Amniotic epithelial cell (primary cell): ENCODE measurements around the gene LIPC.
A peak's percentile ranks its signal among the peaks of the same experiment; 100 is the strongest.

ENCODE experiments used
- DNase-seq: peaks from one replicate; pipeline ENCODE4 v3.0.0-alpha.2; 2010; ENCODE audit warnings: low read depth

The LIPC gene

DNA sequence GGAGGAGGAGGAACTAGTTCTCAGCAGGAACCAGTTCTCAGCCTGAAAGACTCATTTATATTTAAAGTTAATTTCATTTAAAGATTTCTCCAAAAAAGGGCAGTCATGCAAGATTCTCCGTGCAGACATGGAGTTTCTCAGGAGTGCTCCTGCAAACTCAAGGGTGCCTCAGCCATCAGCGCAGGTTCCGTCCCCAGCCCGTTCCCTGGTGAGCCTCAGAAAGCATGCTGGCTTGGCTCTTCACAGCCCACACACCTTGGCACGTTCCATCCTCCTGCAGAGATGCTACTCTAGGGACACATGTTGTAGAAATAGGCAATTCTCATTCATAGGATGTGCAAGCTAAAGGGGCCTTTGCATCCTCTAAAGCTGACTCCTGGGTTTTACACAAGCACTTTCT, 123.0 kb downstream of the LIPC start:
- DNase-seq = no peak

DNA sequence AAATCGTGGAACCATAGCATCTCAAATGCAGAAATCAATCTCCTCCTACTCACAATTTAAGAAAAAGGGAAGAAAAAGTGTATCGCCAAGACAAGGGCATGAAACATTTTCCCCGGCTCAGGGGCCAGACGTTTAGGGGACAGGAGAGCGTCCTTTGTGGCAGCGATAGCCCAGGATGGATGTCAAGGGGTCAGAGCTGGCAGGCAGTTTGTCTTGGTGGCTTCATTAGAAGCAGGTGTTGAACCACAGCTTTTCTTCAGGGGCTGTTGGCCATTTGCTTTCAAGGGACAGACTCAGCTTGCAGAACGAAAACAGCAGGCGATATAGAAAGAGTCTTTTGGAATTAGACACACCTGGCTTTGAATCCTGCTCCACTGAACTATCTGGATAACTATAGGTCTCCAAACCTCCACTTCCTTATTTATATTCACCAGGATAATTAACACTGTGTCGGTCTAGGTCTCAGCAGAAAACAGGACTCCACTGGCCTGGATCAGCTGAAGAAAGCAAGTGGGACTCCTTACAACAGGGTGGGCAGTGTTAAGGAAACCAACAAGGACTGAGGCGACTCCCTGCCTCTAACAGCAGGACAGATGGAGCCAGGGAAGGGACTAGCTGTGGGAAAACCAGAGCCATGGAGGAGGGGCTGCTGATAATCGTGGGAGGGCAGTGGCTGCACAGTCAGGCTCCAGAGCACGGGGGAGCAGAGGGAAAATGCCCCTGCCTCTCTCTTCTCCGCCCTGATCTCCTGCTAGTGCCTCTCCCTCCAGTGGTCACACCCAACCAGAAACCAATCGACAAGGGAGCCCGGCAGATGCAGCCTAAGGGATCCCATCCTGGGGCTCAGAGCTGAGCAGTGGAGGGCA, 123.6 kb downstream of the LIPC start:
- DNase-seq = no peak

DNA sequence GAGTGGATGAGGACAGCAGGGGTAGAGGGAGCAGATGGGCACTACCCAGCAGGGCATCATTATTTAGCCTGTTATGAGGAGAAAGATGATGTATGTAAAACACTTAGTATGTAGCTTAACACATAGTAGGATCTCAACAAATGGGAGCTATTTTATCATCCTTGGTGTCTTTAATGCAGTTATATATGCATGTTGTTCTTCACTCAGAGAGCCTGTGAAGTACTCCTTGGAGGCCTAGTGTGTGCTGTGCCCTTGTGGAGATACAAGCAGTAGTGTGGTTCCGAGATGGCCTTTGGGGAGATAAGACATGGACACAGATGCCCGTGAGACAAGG, 124.2 kb downstream of the LIPC start:
- no peak for DNase-seq

DNA sequence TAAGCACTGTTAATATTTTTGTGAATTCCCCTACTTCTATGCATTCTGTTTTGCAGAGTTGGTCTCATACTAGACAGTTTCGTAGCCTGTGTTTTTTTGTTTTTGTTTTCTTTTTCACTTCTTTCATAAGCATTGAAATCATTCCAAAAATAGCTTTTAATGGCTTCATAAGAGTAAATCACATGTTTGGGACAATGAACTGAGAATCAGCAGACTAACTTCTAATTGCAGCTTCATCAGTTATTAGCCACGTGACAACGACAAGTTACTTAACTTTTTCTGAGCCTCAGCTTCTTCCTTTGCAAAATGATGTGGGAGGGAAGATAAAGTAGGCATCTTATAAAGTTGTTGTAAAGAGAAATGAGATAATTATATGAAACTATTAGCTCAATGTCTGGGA, 124.8 kb downstream of the LIPC start:
- DNase-seq = no peak

DNA sequence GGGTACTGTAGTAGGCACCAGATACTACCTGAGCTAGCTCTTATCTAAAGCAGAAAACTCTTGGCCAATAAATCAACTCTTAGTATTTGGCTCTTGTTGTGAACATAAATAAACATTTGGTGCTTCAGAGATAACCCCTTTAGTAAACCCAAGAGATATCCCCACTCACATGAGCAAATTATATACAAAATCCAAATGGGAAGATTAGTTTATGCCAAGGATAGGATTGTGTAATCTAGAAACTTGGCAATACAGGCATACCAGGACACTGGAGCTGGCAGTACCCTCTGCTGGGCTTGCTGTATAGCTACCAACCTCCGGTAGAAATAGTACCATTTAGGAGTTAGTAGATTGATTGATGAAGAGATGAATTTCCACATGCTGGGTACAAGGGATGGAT, 127.0 kb downstream of the LIPC start:
- peak; percentile 31 for DNase-seq

DNA sequence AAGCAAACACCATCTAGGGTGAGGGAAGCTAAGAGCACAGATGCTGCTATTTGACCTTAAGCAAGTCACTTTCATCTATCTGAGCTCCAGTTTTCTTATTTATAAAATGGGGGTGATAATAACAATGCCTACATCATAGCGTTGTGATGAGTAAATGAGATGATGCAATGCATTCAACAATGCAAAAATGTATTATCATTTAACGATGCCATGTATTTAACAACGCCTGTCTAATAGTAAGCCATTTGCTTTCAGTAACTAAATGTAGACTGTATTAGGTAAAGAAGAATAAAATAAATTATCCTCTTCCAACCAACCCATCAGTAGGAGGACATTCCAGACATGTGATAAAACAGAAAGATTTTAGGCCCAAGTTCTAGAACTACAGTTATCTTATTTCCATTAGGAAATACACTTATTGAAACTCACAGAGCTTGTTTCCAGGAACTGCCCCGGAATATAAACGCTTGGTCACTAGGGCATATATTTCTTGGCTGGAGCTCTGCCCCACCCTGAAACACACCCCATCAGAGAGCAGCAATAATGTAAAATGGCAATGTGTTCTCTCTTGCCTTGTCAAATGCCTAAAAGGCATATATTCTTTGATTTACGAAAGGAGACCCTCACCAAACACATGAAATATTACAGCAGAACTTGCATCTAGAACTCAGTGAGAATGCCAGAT, 128.3 kb downstream of the LIPC start:
- DNase-seq = peak; percentile 62

DNA sequence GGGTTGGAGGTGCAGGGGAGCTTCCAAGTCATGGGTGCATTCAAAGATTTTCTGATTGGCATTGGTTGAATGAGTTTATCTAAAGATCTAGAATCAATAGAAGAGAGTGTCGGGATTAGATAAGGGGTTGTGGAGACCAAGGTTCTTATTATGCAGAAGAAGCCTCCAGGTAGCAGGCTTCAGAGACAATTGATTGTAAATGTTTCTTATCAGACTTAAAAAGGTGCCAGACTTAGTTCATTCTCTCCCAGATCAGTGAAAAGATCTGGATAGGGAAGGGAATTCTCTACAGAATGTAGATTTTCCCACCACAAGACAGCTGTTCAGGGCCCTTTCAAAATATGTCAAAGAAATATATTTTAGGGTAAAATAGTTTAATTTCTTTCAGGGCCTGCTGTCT, 129.5 kb downstream of the LIPC start:
- no peak for DNase-seq

DNA sequence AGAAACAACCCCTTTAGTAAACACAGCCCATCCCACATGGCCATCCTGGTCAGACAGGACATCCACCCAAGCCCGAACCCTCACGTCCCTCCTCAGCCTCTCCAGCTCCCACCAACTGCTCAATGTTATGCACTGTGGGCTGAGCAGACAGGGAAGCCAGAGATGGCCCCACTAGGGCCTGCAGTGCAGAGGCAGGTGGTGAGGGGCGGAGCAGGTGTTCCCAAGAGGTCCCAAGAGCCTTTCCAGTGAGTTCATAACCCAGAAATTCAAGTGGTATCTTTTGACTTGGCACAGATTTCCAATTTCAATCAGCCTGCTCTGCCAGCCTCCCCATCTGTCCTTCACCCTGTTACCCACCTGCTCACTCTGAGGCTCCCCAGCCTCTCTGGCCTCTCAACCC, 130.3 kb downstream of the LIPC start:
- no peak for DNase-seq

DNA sequence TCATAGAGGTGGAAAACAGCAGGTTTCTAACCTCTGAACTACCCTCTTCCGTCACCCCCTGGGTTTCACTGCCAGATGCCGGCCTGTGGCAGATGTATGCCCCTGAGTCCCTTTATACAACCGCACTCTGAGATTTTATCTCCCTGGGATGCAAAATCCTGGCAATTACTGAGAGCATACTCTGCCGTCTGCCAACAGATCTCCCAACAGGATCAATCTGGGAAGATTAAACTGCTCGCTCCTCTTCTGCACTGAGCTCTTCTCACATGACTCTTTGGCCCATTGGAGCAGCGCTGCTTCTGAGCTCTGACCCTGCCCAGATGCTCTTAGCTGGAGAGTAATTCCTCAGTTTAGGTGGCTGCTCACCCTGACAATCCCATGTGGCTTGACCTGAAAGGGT, 133.2 kb downstream of the LIPC start:
- DNase-seq = no peak

DNA sequence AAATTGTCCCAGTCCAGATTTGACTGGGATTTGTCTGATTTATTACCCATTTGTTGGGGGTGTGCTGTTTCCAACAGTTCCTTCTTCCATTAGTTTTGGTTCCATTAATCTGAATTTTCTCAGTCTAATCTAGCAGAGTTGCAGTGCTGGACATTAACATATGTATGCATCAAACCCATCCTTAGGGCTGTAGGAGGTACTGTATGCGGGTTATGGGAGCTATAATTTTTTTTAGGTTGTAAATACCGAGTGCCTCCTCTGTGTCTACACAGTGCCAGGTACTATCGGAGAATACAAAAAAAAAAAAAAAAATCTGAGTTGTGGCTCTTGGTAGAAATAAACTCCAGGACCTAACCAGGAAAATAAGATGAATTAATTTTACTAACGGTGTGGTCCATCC, 133.8 kb downstream of the LIPC start:
- no peak for DNase-seq

DNA sequence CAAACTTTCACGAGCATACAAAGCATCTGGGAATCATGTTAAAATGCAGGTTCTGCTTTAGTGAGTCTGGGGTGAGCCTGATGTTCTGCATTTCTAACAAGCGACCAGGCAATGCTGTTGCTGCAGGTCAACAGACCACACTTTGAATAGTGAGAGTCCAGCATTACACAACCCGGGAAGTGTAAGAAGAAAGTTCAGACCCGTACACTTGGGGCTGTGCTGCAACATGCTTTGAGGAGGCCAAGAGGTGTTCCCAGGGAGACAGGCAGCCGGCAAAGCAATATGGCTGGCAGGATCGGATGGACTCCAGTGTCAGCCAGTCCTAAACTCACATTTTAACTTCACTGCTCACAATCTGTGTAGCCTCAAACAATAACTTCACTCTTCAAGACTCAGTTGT, 134.2 kb downstream of the LIPC start:
- DNase-seq = peak; percentile 65

DNA sequence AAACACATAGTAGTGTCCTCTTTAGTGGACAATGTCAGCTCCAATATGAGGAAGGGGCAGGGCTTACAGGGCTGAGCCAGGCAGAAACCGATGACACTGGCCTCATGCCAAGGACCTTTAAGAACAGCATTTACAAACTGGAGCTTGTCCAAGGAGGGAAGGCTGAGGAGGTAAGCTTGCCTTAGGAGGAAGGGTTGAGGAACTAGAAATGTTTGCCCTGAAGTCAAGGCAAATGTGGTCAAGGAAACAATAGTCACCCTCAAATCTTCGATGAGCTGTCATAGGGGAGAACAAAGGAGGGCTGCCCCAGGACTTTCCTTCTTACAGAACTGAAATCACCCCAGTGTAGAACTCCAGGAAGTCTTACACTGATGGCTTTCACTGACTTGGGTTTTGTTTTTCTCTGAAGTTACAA, 136.4 kb downstream of the LIPC start:
- no peak for DNase-seq

DNA sequence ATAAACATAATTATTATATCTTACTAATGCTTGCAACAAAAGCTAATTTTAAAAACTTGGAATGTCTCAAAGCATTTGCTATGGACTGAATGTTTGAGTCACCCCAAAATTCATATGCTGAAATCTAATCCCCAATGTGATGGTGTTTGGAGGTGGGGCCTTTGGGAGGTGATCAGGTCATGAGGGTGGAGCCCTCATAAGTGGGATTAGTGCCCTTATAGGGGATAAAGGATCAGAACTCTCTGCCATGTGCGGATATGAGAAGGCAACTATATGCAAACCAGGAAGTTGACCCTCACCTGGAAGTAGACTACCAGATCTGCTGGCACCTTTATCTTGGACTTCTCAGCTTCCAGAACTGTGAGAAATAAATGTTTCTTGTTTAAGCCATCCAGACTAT, 137.7 kb downstream of the LIPC start:
- DNase-seq = no peak

DNA sequence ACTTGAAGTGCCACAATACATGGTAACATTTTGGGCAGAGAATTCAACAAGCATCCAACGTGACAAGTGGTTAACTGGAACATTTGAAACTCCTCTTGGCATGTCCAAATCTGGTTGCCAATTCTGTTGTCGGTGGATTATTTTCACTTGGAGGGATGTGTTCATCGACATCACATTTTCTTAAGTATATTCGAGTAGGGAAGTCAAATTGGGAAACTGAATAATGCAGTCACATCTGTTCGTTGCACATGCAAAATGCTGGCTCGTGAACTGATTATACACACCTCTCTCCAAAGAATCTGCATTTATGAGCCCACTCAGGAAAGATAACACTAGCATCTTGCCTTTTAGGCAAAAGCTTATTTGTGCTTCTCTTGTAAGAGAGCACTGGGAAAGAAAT, 139.7 kb downstream of the LIPC start:
- no peak for DNase-seq

DNA sequence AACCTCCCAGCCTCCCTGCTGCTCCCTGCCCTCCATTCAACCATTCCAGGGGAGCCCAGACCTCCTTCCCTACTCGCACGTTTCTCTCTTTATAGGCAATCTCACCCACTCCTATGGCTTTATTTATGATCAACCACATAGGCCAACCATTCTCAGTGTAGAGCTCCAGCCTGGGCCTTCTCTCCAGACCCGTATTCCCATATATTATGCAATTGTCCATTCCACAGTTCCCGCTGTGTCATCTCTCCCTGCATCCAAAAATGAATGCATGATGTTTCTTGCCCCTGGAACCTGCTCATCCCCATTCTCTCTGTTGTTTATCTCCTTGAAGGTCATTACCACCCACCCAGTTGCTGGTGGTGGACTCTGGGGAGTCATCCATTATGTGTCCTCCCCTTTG, 140.7 kb downstream of the LIPC start:
- DNase-seq = no peak

DNA sequence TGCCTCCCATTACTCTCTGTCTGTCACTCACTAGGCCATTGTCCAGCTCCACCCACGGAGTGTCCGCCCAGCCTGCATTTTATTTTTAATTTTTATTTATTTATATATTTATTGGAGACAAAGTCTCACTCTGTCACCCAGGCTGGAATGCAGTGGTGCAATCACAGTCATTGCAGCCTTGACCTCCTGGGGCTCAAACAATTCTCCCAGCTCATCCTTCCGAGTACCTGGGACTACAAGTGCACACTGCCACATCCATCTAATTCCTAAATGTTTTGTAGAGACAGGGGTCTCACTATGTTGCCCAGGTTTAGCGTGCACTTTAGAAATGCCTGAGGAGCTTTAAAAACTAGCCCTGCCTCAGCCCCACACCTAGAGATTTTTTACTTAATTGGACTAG, 141.5 kb downstream of the LIPC start:
- no peak for DNase-seq

DNA sequence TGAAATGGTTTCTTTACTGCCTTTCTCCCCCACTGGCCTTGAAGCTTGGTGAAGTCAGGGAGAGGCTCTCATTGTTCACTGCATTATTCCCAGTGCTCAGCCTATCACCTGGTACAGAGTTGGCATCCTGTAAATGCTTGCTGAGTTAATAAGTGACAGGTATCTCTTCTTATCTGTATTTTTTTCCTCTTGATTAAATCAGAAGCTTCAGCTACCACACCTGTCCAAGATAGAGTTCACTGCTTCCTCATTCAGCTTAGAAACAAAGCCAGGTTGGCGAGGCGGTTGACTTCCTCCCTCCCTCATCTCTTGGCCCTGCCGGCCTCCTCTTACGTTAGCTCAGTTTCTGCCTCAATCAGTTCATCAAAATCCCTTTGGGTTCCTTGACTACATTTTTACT, 142.8 kb downstream of the LIPC start:
- no peak for DNase-seq

DNA sequence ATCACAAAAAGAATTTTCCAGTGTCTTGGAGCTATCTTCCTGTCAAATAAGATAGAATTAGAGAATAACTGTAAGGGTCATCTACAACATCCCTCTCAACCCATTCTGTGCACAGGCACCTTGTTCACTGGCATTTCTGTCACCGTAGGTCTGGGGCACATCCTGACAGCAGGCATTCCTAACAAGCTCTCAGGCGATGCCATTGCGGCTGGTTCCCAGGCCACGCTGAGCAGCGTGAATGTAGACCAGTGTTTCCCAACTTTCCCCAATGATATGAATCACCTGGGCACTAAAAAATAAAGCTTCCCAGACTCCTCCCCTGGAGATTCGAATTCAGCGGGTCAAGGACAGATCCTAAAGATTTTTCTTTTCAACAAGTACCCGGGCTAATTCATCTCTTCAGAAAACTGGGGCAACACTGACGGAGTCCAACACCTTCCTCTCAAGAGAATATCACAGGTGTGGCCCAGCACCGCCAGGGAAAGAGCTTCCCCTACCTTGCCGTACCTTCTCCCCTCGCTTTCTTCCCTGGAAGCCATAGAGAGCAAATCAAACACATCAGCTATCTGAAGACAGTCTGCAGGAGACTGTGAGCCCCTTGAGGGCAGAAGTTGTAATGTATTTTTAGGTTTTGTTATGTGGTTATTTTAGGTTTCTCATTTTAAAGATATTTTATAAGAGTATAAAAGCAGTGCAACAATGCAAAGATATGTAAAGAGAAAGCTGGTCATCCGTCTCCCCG, 143.4 kb downstream of the LIPC start:
- no peak for DNase-seq

DNA sequence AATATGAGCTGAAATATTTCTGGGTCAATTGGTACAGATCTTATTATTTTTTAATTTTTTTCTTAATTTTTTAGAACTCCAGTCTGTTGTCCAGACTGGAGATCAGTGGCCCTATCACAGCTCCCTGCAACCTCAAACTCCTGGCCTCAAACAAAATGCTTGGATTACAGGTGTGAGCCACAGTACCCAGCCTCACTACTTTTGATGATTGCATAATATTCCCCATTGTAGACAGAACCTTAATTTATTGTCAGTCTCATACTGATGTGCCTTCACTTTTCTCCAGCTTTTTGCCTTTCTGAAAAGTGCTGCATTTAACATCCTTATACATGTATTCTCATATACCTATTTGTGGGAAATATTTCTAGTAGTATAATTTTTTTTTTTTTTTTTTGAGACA, 144.9 kb downstream of the LIPC start:
- no peak for DNase-seq

DNA sequence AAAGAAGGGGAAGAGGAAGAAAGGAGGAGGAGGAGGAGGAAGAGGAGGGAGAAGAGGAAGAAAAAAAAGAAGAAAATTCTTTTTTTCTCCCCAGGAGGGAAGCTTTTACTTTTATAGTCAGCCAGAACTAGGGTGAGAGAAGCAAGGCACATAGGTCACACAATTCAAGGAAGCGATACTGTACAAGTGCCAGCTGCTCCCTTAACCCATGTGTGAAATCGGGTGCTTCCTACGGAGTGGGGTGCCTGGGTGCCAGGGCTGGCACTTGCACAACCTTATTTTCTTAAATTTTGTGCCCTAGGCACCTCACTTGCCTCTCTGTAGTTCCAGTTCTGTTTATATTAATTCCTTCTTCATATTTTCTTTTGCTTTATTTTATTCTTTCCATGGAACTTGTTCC, 150.4 kb downstream of the LIPC start:
- DNase-seq = no peak

DNA sequence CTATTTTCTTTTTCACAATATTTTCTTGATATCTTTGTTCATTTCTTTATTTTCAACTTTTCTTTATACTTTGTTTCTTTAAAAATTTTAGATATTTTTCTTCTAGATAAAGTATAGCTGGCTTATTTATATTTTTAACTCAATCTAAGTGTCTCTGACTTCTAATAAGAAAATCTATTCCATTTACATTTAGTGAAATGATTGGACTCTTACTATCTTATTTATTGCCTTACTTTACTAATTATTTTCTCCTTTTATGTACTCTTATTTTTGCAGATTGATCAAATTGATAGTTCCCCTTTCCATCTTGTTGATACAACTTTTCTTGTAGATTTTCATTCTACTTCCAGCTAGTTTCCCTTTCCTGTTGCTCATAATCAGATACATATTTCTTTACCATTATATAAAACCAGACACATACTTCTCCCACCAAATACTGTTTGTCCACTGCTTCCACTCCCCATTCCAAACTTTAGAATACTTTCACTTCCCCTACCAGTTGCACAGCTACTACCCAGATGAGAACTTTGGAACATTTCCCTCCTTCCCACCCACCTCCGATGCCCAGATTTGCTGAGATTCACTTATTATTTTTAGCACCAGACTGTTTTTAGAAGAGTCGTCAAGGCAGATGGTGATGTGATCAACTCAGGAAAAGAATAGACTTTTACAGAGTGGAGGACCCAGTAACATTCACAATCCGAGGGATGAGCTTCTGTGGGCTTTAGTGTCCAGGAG, 151.5 kb downstream of the LIPC start:
- DNase-seq = no peak

DNA sequence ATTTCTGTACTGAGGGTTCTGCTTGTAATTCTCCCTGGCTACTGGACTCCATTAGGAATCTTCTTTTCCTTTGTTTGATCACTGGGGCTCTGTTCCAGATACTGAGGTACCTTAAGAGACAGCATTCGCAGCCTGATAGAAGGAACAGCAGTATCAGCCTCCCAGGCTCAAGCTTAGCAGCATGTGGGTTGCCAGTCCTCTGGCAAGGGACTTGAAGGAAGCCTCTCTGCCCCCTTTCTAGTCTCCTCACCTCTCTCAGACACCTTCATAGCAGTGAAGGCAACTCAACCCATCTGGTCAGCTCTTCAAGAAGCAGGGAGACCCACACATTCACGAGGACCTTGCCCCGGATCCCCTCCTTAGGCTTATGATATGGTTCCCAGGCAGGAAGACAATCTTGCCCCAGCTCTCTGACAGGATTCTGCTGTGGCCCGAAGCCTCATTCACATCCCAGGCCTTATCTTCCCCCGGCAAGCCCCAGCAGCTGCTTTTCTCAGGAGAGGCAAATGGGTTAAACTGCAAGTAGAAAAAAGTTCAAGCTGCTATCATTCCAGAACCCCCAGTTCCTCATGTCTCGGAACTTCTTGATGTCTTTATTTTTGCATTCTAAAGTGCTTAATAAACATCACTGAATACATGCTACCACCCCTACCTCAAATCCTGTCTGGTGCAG, 153.1 kb downstream of the LIPC start:
- DNase-seq = no peak
